KOPT-K1 (cell line): ENCODE data around the gene YJEFN3.

ENCODE experiments used
- H3K27ac ChIP-seq: fragments of 200-600 bp; sonication (generic); 2 replicates; pipeline ENCODE4 v1.5.1; 2016; ENCODE audit warnings: antibody characterized with exemption, mild to moderate bottlenecking, low read depth, low read length; ENCODE audit not compliant: poor library complexity, severe bottlenecking
- H3K36me3 ChIP-seq: fragments of 200-600 bp; sonication (generic); 2 replicates; pipeline ENCODE4 v1.5.1; 2017; ENCODE audit warnings: antibody characterized with exemption, mild to moderate bottlenecking, low read length, moderate library complexity; ENCODE audit not compliant: insufficient read depth
- H3K9me3 ChIP-seq: fragments of 200-600 bp; sonication (generic); 2 replicates; pipeline ENCODE4 v1.5.1; 2017; ENCODE audit warnings: antibody characterized with exemption, low read length, mild to moderate bottlenecking; ENCODE audit not compliant: insufficient read depth, poor library complexity, severe bottlenecking

The YJEFN3 gene

DNA sequence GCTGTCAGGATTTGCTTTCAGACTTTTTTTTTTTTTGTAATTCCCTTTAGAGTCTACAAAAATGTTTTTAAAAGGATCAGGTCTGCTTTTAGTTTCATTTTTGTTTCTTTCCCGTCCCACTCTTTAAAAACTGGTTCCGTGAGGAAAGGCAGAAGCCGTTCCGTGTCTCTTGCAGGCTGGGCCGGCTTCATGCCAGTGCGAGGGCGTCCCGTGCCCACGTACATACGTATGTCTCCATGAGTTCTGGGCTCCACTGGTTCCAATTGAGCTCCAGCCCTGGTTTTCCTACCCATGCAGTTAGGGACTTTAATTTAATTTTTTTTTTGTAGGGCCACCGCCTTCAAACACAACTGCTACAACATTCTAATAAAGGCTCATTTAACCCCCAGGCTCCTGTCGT lies 22.1 kb upstream of the YJEFN3 start:
- H3K36me3 ChIP-seq: peaks cover 70% of the 10 kb centered on the region
- H3K9me3 ChIP-seq: no peaks in the 10 kb centered on the region

DNA sequence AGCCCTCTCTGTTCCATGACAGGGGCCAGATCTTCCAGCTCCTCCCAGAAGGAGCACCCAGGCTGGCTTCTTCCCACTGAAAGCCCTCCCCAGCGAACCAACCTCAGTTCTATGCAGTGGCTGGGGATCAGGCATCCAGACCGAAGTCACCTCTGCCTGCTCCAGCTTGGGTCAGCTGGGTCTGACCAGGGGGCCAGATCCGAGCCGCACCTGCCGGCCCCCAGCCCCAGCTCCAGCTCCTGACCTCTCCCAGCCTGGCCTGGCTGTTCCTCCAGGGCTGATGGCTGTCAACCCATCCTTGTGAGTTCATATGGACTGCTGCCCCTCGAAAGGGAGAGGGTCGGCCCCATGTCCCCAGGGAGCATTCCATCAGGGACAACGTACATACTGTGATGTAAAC lies 21.4 kb upstream of the YJEFN3 start:
- no peaks in the 10 kb centered on the region for H3K9me3 ChIP-seq
- peaks cover 62% of the 10 kb centered on the region for H3K36me3 ChIP-seq
- no peak overlapping the region for H3K27ac ChIP-seq

More for the DNA sequence above, 22.1 kb upstream of the YJEFN3 start:
- no peak overlapping the region for H3K27ac ChIP-seq

DNA sequence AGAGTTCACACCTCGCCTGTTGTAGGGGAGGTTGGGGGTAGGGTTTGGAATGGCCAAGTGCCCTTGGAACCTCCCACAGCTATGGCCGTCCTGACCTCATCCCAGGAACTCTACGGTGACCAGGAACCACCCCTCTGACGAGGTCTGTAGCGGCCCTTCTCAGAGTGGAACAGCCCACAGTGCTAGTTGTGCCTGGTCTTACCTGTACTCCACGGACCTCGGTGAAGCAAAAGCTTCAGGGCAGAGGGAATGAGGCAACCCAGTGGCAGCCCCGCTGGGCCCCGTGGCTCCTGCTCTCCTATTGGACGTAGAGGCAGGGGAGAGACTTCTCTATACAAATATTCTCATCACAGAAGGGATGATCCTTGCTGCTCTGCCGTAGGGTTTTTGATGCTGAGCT lies 20.5 kb upstream of the YJEFN3 start:
- Histone ChIP-seq H3K9me3 (no peaks in the 10 kb centered on the region), H3K36me3 (peaks cover 53% of the 10 kb centered on the region), H3K27ac (no peak overlapping the region)

DNA sequence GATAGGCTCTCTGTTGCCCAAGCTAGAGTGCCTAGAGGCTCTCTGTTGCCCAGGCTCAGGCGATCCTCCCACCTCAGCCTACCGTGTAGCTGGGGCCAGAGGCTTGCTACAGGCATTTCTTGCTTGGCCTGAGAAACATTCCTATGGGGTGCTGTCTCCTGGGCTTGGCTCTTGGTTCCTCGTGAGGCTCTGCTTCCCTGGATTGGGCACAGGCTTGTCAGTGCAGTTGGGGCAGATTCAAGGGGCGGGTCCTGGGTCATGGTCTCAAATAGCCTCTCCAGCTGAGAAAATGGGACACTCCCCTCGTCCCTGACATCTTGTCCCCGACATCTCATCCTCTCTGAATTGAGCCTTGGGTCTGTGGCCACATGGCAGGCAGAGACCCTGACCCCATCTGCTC lies 18.3 kb upstream of the YJEFN3 start:
- peaks cover 31% of the 10 kb centered on the region for H3K36me3 ChIP-seq
- no peak overlapping the region for H3K27ac ChIP-seq
- H3K9me3 ChIP-seq: no peaks in the 10 kb centered on the region

DNA sequence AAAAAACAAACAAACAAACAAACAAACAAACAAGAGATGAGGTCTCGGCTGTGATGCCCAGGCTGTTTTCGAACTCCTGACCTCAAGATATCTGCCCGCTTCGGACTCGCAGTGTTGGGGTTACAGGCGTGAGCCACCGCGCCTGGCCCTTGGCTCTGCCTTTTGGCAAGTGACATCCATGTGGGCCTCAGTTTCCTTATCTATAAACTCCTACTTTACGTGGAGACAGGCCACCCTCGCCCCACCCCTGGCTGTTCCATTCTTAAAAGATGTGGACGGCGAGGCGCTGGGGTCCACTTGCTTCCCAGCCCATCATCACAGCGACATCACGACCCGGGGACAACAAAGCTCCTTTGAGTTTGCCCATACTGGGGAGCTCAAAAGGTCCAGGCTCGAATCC lies 15.0 kb upstream of the YJEFN3 start:
- Histone ChIP-seq H3K36me3 (no peaks in the 10 kb centered on the region; the same call in 1 of the 2 replicates), H3K9me3 (no peaks in the 10 kb centered on the region), H3K27ac (no peak overlapping the region)

DNA sequence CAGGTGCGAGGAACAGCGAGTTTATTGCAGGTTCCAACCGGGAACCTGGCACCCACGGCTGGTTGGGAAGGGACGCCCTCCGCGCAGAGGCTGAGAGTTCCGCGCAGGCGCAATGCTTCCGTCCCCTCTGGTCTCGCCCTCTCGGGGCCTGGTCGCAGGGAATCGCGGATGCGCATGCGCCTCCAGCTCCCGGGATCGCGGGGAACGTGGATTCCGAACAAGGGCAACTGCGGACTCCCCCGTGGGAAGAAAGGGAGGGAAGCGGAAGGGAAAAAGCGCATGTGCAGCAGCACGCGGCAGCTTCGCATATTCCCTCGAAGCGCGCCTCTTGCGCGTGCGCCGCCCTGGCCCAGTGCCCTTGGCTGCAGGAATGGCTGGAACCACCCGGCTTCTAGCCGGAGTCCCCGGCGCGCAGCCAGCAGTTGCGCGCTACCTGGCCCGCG lies 14.5 kb upstream of the YJEFN3 start:
- H3K9me3 ChIP-seq: no peaks in the 10 kb centered on the region
- peaks cover 4% of the 10 kb centered on the region for H3K36me3 ChIP-seq
- no peak overlapping the region for H3K27ac ChIP-seq

DNA sequence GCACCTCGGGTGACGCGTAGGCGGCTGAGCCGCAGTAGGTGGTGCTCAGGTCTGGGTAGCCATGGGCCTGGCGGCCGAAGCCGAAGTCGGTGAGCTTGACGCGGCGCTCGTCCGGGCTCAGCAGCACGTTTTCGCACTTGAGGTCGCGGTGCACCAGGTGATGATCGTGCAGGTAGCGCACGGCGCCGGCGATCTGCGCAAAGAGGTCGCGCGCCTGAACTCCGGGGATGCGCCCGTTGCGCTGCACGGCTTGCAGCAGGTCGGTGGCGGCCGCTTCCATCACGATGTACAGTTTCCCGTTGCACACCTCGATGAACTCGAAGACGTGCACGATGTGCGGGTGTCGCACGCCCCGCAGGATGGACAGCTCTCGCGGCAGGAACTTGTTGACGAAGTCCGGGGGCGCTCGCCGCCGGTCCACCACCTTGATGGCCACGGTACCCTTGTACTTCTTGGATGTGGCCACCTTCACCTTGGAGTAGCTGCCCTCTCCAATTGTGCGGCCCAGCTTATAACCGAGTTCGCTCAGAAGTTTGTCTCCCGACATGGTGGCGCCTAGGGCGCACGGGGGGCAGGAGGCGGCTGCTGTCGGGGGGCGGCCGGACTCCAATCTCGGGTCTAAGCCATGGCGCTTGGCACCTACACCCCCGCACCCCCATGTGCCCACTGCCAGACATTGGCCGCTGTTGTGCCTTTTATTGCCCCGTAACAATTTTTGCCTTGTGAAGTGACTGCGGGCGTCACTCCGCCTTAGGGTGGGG lies 13.7 kb upstream of the YJEFN3 start, which contains the start of gene TSSK6:
TSSK6 (minus strand) TSS at position 668 of the 761 bp plus-strand sequence; CDS start at position 547, 121 bp downstream.
- Histone ChIP-seq H3K27ac (peak within 1 kb of the TSS; percentile 88), H3K9me3 (no peaks in the 10 kb centered on the region), H3K36me3 (peaks cover 12% of the 10 kb centered on the region)

DNA sequence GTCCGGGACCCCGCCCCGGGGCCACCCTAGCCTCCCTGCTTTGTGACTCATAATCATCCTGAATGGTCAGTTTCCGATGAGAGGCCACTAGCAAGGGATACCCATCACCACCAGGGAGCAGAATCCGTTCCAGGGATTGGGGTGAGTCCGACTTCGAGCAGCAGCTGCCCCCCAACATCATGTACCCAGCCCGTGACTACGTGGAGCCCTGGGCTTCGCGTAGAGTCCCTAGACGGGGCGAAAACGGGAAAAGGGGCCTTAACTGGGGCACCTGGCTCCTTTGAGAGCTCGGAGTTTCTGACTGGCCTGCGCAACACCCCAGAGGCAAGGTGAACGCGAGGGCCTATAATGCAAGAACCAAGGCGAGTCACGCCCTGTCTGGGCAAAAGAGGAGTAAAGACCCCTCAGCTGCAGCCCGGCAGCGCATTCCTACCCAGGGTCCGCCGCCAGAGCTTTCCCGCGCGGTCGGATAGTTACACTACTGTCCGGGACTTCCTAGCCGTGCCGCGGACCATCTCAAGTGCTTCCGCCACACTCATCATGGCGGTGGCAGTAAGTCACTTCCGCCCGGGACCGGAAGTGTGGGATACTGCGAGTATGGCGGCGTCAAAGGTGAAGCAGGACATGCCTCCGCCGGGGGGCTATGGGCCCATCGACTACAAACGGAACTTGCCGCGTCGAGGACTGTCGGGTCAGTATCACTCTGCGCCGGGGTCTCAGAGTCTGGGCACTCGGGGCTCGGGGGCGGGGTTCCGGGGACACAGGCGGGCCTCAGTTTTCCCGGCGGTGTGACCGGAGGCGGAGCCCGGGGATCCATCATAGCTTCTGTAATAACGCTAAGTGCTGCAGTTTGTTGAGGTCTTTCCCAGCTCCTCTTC lies 12.8 kb upstream of the YJEFN3 start, which contains the start of gene NDUFA13:
NDUFA13 (plus strand) TSS at position 584 of the 878 bp plus-strand sequence; CDS start at position 598, 14 bp downstream.
- peaks cover 19% of the 10 kb centered on the region for H3K36me3 ChIP-seq
- no peaks in the 10 kb centered on the region for H3K9me3 ChIP-seq
- H3K27ac ChIP-seq: peak within 1 kb of the TSS; percentile 88

DNA sequence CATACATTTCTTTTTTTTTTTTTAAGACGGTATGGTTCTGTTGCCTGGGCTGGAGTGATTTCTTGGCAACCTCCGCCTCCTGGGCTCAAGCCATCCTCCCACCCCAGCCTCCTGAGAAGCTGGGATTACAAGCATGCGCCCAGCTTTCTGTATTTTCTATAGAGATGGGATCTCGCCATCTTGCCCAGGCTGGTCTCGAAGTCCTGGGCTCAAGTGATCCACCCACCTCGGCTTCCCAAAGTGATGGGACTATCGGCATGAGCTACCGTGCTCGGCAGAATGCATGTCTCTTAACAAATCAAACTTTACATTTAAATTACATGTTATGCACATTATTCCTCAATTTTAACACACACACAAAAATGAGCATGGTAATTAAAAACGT lies 11.5 kb upstream of the YJEFN3 start:
- H3K27ac ChIP-seq: peak overlapping the region; percentile 88
- H3K9me3 ChIP-seq: no peaks in the 10 kb centered on the region
- peaks cover 19% of the 10 kb centered on the region for H3K36me3 ChIP-seq

DNA sequence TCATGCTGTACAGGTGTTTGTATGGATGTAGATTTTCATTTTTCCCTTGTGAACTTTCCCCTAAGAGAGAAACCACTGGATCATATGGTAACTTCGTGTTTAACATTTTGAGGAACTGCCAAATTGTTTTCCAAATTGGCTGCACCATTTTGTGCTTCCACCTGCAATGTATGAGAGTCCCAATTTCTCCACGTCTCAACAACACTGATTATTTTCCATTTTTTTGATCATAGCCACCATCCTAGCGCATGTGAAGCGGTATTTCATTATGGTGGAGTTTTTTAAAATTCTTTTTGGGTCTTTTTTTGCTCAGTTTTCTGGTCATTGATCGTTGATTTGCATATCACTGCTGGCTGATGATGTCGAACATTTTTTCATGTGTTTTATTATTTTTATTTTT lies 7.7 kb upstream of the YJEFN3 start:
- Histone ChIP-seq H3K9me3 (no peaks in the 10 kb centered on the region), H3K27ac (no peak overlapping the region), H3K36me3 (peaks cover 51% of the 10 kb centered on the region)

DNA sequence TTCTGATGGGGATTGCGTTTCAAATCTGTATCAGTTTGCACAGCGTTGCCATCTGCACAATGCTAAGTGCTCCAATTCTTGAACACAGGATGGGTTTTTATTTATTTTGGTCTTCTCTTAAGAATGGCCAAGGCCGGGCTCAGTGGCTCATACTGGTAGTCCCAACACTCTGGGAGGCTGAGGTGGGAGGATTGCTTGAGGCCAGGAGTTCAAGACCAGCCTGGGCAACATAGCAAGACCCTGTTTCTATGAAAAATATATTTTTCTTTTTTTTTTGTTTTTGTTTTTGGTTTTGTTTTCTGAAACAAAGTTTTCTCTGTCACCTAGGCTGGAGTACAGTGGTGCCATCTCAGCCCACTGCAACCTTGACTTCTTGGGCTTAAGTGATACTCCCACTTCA lies 5.5 kb upstream of the YJEFN3 start:
- no peak overlapping the region for H3K27ac ChIP-seq
- no peaks in the 10 kb centered on the region for H3K9me3 ChIP-seq
- H3K36me3 ChIP-seq: peaks cover 71% of the 10 kb centered on the region

DNA sequence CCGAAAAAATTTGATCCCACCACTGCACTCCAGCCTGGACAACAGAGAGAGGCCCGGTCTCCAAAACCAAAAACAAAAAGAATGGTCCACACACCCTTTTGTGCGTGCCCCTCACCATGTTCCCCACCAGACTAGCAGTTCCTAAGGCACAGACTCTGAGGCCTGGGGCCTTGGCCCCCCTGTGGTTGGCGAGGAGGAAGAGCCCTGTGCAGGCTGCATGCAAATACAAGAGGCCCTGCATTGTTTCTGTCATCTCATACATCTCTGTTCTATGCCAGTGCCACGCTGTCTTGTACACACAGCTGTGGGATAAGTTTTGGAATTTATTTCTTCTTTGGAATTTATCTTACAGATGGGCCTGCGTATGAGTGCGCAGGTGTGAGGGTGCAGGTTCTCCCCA lies 4.7 kb upstream of the YJEFN3 start:
- H3K9me3 ChIP-seq: no peaks in the 10 kb centered on the region
- H3K27ac ChIP-seq: peak overlapping the region; percentile 58
- peaks cover 78% of the 10 kb centered on the region for H3K36me3 ChIP-seq

DNA sequence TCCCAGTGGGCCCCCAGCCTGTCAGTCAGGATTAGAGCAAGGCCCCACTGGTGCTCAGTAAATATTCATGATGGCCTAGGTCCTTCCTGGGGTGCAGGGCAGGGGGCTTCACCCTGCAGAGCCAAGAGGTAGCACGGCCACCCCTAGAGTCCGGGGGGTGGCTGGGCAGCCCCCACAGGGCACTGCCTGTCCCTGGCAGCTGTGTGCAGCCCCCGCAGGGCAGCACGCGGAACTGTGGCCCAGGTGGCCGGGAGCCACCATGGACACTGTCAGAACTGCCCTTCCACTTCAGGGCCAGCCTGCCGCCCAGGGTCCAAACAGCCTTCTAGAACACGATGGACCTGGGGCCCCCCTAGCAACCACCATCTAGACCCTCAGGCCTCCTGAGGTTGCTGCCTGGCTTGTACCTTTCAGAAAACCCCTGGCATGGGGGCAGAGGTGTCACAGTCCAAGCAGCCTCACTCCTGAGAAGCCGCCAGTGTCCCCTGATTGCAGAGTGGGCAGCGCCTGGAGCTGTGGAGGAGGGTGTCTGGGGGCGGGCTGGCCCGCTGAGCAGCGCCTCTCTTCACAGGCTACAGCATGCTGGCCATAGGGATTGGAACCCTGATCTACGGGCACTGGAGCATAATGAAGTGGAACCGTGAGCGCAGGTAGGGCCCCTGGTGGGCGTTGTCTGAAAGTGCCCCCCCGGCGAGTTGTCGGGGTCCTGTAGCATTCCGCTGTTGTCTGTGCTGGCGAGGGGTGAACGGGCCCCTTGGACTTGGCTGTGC lies 2.9 kb upstream of the YJEFN3 start:
- H3K27ac ChIP-seq: peak overlapping the region; percentile 45
- peaks cover 77% of the 10 kb centered on the region for H3K36me3 ChIP-seq
- no peaks in the 10 kb centered on the region for H3K9me3 ChIP-seq

DNA sequence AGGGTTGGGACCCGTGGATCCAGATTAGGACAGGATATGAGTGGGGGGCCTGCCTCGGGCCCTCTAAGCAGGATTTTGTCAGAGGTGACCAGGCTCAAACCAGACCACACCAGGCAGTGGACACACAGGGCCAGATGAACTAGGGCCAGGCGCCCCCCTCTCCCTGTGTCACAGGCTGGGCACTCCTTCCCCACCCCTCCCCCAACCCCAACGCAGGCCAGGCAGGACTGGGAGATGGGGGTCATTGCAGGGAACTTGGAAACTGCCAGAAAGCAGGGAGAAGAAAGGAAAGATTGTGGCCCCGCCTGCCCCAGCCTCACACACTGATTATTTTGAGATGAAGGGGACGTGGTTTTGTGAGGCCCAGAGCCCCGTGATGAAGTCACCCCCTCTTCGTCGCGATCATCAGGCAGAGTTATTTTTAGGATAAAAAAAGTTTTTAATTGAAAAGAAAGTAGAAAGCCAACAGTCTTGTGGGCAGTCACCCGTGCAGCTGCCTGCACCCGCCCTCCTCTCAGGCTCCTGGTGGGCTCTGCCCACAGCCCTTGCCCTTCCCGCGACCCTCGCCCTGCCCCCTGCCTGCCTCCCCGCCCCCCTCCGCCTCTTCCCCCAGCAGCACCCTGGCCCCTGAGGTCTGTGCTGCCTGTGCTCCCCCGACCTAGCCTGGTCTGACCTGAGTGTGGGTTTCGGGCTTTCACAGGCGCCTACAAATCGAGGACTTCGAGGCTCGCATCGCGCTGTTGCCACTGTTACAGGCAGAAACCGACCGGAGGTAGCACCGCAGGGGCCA lies 1.9 kb upstream of the YJEFN3 start:
- Histone ChIP-seq H3K9me3 (no peaks in the 10 kb centered on the region), H3K27ac (peak overlapping the region; percentile 45), H3K36me3 (peaks cover 86% of the 10 kb centered on the region)
